Fibroblast of villous mesenchyme (primary cell): ENCODE results near the gene MTG1. TPM values are rescaled to one million over a fixed set of nuclear protein-coding genes. Genes with fewer than 3 reads are reported as not detected.

Experiments used
- DNase-seq: peaks from one replicate; pipeline ENCODE4 v3.0.0-alpha.2; 2010; ENCODE audit warnings: low read depth
- H3K4me3 ChIP-seq: 2 replicates; pipeline ENCODE4 v1.5.1; 2011; ENCODE audit warnings: low read depth, mild to moderate bottlenecking, low read length
- total RNA-seq: library from RNA; depleted of rRNA; stranded (reverse); fragments of >200 nt; gene quantifications from 2 replicates; pipeline ENCODE4 v1.2.3, GENCODE V29; 2012
- TF ChIP-seq, protein P1 (sequence below): IDR thresholded peaks from 2 replicates; pipeline ENCODE4 v1.5.1; 2012; ENCODE audit warnings: low read depth, mild to moderate bottlenecking, low read length; ENCODE audit not compliant: insufficient read depth

The MTG1 gene
- total RNA-seq, 1 donor: 22.5 TPM

DNA sequence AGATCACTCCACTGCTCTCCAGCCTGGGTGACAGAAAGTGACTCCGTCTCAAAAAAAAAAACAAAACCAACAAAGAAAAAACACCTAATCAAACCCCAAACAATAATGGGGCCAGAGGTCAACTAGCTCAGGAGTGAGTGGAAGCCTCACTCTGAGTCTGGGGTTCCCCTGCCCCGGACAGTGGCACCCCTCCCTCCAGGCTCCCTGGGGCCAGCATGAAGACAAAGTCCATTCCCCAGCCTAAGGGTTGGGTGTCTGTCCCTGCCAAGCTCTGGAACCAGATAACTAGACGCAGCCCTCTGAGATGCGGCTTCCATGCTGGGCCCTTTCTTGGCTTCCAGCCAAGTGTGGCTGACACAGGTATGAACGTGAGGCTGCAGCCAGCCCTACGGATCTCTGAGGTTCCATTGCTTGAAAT is 34.4 kb upstream of the MTG1 start:
- TF ChIP-seq, protein P1, sequence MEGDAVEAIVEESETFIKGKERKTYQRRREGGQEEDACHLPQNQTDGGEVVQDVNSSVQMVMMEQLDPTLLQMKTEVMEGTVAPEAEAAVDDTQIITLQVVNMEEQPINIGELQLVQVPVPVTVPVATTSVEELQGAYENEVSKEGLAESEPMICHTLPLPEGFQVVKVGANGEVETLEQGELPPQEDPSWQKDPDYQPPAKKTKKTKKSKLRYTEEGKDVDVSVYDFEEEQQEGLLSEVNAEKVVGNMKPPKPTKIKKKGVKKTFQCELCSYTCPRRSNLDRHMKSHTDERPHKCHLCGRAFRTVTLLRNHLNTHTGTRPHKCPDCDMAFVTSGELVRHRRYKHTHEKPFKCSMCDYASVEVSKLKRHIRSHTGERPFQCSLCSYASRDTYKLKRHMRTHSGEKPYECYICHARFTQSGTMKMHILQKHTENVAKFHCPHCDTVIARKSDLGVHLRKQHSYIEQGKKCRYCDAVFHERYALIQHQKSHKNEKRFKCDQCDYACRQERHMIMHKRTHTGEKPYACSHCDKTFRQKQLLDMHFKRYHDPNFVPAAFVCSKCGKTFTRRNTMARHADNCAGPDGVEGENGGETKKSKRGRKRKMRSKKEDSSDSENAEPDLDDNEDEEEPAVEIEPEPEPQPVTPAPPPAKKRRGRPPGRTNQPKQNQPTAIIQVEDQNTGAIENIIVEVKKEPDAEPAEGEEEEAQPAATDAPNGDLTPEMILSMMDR: no peak
- no peak for DNase-seq
- no peak overlapping the region for H3K4me3 ChIP-seq

DNA sequence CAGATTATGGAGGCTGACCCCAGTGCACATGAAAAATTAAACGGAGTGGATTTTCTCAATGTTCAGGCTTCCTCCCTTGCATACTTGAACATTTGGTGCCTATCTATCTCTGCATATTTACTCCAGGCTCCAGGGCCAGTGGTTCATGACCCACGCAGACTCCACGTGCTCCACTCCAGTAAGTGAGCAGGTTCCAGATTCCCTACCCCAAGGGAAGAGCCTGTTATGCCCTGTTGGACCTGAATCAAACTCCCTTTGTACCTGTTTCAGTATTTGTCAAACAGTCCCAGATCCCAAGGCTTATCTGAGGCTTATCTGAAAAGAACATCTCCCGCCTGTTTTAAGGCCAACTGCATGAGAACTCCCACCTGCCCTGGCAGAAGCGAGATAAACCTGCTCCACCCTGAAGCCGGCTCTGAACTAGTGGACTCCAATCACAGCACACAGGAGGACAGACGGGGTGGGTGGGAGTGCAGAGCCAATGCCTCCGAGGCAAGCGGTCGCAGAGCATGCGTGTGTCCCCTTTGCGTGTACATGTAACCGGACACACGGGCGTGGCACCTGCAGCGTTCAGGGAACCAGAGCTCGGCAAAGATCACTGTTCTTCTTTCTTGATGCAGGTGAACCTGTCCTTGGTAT is 33.9 kb upstream of the MTG1 start:
- no peak overlapping the region for H3K4me3 ChIP-seq
- TF ChIP-seq, protein P1: no peak
- no peak for DNase-seq

DNA sequence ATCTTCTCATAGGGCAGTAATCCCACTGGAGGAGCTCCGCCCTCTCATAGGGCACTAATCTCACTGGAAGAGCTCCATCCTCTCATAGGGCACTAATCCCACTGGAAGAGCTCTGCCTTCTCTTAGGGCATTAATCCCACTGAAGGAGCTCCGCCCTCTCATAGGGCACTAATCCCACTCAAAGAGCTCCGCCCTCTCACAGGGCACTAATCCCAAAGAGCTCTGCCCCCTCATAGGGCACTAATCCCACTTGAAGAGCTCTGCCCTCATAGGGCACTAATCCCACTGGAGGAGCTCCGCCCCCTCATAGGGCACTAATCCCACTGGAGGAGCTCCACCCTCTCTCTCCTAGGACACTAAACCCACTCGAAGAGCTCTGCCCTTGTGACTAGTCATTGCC is 32.7 kb upstream of the MTG1 start:
- TF ChIP-seq, protein P1: no peak
- H3K4me3 ChIP-seq: no peak overlapping the region
- no peak for DNase-seq

DNA sequence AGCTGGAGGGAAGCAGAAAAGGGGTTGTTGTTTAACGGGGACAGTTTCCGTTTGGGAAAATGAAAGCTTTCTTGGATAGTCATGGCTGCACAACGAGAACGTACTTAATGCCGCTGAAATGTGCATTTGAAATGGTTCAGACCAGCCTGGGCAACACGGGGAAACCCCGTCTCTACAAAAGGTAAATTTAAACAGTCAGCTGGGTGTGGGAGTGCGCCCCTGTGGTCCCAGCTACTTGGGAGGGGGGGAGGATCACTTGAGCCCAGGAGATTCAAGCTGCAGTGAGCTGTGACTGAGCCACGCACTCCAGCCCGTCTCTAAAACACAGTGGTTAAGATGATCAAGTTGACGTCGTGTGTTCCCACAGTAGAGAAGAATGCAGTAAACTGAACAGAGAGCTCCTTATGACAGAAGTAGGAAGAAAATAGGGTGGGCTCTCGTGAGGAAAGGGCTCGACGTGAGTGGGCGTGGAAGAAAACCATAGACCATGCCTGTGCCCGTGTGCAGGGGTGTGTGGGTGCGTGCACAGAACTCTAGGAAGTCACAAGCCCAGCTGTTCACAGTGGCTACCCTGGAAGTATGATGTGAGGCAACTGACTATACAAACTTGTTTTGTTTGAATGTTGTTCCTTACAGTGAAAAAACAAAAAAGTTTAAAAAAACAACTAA is 32.0 kb upstream of the MTG1 start:
- H3K4me3 ChIP-seq: no peak overlapping the region
- no peak for DNase-seq
- TF ChIP-seq, protein P1: no peak

DNA sequence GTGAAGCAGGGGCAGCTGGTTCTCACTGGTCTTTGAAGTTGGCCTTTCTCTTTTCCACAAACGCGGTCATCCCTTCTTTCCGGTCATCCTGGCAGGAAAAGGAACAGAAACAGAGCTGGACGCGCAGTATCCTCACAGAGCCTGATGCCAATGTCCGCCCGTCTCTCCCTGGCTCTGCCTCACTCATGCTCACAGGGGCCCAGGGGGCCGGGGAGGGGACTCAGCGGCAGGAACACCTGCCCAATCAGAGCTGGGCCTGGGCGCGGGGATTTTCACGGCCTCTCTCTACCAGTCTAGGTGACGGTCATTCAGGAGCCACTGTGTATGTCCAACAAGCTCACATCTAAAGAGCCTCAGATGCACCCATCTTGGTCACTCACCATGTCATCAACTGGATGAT is 31.1 kb upstream of the MTG1 start:
- no peak overlapping the region for H3K4me3 ChIP-seq
- TF ChIP-seq, protein P1: no peak
- no peak for DNase-seq

DNA sequence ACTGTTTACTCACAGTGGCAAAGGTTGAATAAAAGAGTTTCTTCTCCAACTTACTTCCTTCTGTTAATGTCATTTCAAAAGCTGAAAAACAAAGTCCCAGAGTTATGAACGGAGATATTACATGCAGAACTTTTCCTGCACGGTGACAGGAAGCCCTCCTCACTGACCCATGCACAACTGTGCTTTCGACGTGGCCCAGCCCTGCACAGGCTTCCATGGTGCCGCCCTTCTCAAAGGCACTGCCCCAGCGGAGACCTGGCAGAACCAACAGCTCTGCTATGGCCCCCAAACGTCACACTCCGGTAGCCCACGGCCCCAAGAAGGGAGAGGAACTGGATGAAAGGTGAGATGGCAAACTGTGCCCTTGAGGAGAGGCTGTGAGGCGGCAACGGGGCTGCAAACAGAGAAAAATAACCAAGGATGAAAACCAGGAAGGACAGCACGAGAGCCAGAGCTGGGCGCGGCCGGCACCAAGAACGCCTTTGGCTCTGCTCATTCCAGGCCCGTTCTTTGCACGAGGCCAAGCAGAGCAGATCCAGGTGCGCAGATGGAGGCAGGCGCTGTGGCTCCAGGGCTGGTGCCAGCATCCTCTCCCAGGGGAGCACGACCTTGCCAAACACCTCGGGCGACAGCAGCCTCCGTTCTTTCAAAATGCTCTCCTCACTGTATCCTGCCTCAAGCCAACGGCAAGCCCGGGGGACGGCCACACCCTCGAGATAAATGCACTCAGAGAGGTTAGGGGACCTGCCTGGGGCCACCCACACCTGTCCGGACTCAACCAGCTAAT is 29.1 kb upstream of the MTG1 start:
- DNase-seq: no peak
- H3K4me3 ChIP-seq: no peak overlapping the region
- TF ChIP-seq, protein P1: no peak
